HG03442 (cell line): ENCODE measurements around the gene AGPAT2.
"Not testable (repeated sequence)": the region's sequence is repeated elsewhere in the genome, so short reads cannot be mapped to it uniquely, and the experiment has no call there.

Experiments
- ATAC-seq: cut with Tn5 transposase; IDR thresholded peaks from one replicate; pipeline ENCODE4 v1.9.1; 2021; ENCODE audit warnings: mild to moderate bottlenecking, moderate library complexity; ENCODE audit not compliant: unreplicated experiment

The AGPAT2 gene

GRCh38 chr9:136720898-136721338 lies 33.7 kb upstream of the AGPAT2 start:
- ATAC-seq = no peak

- no peak for ATAC-seq
Measured at GRCh38 chr9:136720251-136720897, 33.1 kb upstream of the AGPAT2 start.

DNA sequence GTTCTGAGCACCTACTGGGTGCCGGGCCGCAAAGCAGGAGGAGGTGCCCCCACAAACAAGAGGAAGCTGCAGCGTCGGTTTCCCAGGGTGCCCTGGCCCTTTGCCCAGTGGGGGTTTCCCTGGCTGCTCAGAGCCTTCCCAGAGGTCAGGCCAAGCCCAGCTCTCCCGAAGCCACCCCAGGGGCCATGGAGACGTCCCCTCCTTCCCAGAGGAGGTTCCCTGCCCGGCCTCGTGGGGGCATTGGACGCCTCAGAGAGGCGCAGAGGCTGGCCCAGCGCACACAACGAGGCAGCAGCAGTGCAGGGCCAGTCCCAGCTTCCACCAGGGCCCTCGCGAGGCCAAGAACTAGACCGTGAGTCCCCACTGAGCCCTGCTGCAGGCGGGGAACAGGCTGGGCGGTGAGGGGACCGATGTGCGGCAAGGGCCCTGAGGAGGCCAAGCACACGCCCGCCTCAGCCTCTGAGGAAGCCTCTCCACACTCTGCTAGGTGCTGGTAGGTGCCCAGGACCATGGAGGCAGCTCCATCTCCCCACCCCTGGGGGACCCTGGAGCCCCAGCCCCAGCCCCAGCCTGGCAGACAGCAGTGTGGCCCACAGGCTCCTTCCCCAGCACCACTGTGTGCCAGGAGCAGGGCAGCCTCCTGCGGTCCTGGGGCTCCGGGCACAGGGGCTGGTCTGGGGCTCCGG lies 32.1 kb upstream of the AGPAT2 start:
- ATAC-seq = no peak

- no peak for ATAC-seq
Measured at GRCh38 chr9:136718345-136719194, 31.3 kb upstream of the AGPAT2 start.

GRCh38 chr9:136717399-136717798 lies 30.1 kb upstream of the AGPAT2 start:
- no peak for ATAC-seq

GRCh38 chr9:136714893-136715274 lies 27.6 kb upstream of the AGPAT2 start:
- no peak for ATAC-seq

GRCh38 chr9:136714096-136714892 lies 27.0 kb upstream of the AGPAT2 start:
- no peak for ATAC-seq

DNA sequence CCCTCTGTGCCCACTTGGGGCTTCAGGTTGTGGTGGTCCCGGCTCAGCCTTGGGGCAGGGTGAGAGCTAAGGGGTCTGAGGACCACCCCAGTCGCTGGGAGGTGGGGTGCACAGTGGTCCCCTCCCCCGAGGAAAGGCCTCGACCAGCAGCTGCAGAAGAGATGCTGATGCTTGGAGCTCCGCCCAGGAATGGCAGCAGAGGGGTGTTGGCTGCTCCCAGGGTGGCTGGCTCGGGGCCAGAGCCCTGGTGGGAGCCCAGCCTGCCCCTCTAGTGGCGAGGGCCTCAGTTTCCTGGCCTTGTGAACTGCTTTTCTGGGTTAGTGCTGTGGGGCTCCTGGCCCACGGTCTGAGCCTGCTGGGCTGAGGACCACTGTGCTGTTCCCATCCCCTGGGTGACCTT lies 26.3 kb upstream of the AGPAT2 start:
- ATAC-seq = no peak

- no peak for ATAC-seq
Measured at GRCh38 chr9:136712690-136713544, 25.7 kb upstream of the AGPAT2 start.

DNA sequence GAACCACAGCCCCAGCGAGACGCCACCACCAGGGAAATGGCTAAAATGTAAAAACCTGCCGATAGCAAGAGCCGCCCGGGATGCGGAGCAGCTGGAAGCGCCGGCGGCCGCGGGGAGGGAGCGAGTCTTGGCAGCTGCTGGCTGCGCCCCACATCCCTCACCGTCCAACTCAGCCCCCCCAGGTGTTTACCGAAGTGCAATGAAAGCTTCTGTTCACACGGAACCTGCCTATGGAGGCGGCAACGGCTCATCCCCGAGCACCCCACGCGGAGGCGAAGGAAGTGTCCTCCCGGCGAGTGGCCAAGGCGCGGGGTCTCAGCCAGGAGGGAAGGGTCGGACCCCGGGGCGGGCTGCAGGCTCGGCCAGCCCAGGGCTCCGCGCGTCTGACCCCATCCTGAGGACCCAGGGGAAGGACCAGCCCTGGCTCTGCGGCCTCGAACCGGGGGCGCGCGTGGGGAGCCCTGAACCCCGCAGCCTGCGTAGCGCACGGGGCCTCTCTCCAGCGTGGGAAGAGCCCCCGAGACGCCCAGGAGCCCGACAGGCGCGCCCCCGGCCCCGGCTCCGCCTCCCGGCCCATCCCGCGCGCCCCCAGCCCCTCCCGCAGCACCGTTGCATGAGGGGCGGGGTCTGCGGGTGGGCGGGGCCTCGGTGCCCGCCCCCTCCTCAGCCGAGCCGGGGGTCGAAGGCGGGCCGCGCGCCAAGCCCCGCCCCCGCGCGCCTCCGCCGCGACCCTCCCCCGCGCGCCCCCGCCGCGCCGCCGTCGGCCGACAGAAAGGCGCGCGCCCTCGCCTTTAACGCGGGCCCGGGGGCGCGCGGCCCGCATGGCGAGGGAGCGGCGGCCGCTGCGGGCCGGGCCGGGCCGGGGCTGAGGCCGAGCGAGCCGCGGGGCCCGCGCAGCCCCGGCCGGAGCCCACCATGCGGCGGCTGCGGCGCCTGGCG lies 24.8 kb upstream of the AGPAT2 start, which contains the start of gene DIPK1B:
Gene DIPK1B (plus strand): TSS at position 822 of the 939 bp plus-strand sequence. CDS start 94 bp downstream, at position 916.
- ATAC-seq = no peak

GRCh38 chr9:136711219-136711648 lies 24.0 kb upstream of the AGPAT2 start:
- ATAC-seq = not testable (repeated sequence)

- no peak for ATAC-seq
Measured at GRCh38 chr9:136710543-136710942, 23.3 kb upstream of the AGPAT2 start.

DNA sequence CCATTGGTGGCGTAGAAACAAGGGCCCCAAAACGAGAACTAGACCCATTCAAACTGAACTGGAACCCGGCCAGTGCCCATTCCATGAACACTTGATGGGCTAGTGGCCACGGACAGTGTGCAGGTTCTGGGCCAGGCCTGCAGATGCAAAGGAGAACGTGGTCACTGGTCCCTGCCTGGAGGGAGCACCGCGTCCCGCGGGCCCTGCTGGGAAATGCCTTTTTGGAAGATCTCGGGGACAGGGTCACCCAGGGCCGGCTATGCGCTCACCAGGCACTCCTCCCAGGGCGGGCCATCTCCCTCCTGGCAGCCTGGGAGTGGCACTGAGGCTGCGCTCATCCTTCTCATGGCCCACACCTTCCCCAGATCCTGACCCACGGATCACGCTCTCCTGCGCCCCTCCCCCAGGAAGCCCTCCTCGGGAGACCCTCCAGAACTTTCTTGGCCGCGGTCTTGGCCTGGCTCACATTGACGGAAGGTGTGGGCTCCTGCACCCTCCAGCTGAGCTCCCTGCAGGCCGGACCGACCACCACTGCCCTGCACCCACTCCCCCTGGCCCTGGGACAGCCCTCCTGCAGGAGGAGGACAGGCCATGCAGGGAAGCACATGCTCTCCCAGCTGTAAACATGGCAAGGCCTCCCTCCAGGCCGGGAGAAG lies 22.3 kb upstream of the AGPAT2 start:
- ATAC-seq = no peak

DNA sequence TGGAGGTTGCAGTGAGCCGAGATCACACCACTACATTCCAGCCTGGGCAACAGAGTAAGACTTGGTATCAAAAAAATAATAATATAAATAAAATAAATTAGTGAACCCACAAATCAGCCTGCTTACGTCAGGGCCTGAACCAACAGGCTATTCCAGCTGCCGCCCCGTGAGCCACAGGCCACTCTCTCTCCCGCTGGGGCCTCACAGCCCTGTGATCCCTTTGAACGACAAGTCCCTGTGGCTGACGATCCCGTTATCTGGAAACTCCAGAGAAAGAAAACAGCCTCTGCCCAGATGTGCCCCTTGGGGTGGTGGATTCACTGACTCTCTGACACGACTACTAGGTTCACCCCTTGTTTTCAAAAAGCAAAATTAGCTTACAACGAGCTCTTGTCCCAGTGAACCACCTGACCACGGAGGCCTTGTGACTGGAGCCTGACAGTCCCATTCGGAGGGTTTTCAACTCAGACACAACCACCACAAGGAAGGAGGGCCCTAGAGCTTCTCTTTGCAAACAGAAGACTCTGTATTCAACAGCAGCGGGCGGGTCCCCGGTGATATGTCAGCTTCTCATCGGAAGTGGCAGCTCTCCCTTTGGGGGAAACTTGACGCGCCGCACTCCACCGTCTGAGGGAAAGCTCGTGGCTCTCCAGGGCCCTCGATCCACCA lies 20.7 kb upstream of the AGPAT2 start:
- no peak for ATAC-seq

DNA sequence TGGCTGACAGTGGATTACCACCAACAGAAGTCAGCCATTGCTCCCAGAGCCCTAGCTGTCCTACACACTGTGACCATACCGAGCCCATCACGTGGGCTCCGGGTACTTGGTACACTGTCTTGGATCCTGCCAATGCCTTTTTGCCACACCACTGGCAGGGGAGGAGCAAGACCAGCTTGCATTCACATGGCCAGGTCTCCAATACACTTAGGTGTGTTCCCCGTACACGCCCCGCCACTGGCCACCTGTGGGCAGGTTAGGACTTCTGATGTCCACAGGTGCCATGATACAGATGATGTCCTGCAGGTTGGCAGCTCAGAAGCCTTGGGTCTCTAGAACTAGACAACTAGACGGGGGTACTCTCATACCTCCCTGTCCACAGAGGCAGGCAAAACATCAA lies 19.8 kb upstream of the AGPAT2 start:
- no peak for ATAC-seq

- no peak for ATAC-seq
Measured at GRCh38 chr9:136705564-136705963, 18.3 kb upstream of the AGPAT2 start.

- ATAC-seq = not testable (repeated sequence)
Measured at GRCh38 chr9:136704741-136705140, 17.5 kb upstream of the AGPAT2 start.
